HG03066 (cell line): ENCODE data around the gene GCNA.
A peak's percentile ranks its signal among the peaks of the same experiment; 100 is the strongest.

Source experiments
- ATAC-seq: cut with Tn5 transposase; IDR thresholded peaks from one replicate; pipeline ENCODE4 v1.9.1; 2021; ENCODE audit warnings: low read depth; ENCODE audit not compliant: unreplicated experiment

The GCNA gene

DNA sequence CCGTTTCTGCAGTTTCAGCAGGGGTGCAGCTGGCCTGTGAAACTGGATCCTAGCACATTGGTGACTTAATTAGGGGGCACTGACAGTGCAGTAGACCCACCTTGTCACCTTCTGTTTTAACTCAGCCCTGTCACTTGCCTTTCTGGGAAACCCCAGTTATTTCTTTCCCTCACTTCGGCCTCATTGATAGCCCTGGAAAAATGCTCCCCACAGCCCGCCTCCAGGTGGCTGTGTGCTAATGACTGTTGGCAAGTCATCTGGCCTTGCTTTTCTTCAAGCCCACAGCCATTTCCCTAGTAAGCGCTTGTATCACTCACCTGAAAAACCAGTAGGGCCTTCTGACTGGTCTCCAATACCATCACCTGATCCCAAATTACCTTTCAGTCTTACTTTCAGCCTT, 36.8 kb downstream of the GCNA start:
- no peak for ATAC-seq

DNA sequence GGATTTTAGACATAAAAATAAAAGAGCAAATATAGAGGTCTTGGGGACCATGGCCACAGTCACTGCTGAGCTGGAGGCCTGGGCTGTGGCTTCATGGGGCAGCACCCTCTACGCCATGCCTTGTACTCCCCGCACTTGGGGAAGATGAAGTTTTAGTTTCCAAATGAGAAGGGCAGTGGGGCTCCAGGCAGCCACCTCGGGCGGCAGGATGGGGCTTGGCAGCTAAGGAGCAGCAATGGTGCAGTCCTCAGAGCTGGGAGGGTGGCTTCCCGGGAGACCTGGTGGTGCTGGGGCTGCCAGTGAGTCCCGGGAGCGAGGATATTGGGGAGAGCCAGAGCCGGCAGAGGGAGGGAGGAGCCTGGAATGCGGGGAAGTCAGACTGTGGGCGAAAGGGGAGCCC, 37.7 kb downstream of the GCNA start:
- ATAC-seq: no peak

DNA sequence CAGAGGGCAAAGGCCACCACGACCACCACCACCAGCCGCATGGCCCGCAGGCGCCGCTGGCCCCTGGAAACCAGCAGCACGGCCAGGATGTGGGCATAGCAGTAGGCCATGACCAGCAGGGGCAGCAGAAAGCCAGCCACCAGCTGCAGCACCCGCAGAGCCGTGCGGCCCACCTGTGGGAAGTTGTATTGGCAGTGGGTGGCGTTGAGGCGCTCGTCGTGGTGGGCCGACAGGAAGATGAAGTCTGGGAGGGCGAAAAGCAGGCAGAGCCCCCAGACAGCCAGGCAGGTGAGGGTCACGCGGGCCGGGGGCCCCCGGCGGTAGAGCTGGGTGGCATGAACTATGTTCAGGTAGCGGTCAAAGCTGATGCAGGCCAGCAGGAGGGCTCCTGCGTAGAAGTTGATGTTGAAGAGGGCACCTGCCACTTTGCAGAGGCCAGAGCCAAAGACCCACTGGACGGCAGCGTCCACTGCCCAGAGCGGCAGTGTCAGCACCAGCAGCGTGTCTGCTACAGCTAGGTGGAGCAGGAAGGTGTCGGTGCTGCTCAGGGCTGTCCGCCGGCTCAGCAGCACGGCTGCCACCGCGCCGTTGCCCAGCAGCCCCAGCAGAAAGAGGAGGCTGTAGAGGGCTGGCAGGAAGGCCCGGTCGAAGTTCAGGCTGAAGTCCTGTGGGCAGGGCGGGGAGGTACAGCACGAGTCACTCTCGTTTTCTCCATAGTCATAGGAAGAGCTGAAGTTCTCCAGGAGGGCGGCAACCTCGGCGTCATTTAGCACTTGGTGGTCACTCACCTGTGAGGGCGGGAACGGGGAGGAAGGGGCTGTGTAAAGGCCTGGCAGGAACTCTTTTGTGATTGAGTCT, 38.7 kb downstream of the GCNA start:
- ATAC-seq: no peak

DNA sequence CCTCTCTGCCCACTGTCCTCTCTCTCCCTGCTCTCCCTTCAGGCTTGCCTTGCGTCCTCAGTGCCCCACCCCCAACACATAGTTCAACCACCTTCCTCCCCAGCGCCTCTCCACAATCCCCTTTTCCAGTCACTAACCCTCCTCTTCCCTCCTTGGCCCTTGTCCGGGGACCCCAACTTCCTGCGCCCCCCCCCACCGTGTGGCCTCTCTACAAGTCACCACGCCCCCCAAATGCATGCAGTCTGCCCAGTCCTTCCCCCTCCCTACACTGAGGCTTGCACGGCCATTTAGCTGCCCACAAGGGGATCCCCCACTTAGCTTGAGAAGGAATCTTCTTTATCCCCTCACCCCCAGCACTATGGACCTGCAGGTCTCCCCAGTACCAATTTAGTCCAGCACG, 39.5 kb downstream of the GCNA start:
- ATAC-seq: no peak

DNA sequence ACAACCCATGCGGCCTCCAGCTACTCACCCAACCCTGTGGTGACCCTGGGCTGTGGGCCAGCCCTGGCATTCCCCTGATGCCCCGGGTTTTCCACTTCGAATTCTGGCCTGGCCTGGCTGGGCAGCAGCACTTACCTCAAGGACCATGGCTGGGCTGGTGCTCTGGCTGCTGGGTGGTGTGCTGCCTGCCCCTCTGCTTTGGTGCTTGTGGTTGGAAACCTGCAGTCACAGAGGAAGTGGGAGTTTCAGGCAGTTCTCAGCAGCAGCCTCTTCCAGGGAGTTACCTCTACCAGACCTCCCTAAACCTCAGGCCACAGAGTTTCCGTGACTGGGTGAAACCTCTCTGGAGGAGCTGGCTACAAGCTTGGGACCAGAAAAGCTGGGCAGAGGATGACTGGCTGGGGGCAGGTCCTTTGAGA, 40.1 kb downstream of the GCNA start, which contains the start of gene CXCR3:
Gene CXCR3, minus strand, starts transcription at position 209 of the 419 bp plus-strand sequence. Its CDS starts 62 bp downstream, at position 147.
- ATAC-seq: peak; percentile 55

DNA sequence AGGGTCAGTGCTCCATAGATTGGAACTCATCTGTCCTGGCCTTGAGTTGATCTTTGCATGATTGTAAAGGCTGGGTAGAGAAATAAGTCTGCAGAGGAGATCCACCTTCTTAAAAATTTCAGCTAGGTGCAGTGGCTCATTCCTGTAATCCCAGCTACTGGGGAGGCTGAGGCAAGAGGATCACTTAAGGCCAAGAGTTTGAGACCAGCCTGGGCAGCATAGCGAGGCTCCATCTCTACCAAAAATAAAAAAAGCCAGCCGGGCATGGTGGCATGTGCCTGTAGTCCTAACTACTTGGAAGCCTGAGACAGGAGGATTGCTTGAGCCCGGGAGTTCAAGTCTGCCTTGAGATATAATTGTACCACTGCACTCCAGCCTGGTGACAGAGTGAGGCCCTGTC, 40.5 kb downstream of the GCNA start:
- ATAC-seq: no peak

DNA sequence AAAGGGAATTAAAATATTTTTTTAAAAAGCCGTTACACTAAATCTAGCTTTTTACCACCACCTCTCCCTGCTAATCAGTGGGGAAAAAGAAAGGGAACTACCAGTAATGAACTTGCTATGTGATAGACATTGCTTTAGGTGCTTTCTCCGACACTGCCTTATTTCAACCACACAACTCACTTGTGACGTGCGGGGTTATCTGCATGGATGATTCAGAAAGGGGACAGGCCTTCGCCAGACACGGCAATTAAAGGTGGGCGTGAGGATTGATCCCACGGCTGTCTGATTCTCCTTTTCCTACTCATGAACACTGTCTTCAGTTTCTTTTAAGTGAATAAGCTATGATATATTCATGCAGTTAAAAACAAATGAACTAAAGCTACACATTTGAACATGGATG, 41.0 kb downstream of the GCNA start:
- ATAC-seq: no peak

DNA sequence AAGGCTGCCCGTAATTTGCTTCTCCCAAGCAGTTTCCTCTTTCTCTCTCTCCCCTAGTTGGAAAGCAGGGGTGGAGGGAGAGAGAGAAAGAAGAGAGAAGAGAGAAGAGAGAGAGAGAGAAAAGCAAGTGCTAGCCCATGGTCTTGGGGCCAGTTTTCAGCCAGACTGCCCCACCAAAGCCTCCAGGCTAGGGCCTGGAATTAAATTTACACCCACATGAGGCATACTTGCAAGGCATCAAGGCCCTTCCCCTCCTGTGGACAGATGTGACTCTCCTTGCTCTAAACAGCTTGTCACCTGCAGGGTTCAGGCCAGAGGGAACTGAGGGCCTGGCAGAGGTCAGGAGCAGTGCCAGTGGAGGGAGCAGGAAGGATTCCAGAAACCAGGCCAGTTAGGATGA, 41.7 kb downstream of the GCNA start:
- no peak for ATAC-seq

DNA sequence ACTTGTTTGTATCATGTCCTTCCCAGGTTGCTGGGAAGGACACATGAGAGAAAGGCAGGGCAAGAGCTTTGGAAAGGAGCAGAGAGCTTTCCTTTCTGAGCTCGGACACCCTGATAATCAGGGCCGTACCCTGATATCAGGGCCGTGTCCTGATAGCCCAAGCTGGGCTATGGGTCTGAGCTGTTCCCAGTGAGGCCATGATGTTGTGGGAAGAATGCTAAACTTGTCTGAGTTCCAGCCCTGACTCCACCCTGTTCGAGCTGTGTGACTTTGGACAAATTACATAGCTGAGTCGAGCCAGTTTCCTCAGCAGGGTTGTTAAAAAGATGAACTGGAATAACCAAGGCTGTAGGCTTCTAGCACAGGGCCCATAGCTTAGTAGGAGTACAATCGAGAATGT, 43.4 kb downstream of the GCNA start:
- ATAC-seq: no peak

DNA sequence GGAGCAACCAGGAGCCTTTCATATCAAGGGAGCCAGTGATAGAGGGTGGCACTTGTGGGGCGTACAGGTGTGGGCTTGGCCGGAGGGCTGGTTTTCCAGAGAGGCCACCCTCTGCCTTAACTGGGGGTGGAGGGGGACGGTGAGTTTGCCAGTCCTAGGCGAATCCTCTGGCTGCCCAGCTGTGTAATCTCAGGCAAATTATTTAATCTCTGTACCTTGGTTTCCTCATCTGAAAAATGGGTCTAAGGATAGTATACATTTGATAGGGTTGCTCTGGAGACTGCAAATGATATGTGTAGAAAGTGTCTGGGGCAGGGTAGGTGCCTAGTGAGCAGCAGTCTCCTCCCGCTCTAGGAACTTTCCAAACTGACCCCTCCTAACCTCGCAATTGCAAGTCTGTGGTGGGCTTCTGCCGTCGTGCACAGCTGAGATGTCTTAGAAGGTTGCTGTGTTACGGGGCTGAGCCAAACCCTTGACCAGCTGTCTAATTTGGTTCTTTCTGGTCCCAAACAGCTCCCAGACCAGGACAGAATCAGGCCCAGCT, 43.9 kb downstream of the GCNA start:
- no peak for ATAC-seq

DNA sequence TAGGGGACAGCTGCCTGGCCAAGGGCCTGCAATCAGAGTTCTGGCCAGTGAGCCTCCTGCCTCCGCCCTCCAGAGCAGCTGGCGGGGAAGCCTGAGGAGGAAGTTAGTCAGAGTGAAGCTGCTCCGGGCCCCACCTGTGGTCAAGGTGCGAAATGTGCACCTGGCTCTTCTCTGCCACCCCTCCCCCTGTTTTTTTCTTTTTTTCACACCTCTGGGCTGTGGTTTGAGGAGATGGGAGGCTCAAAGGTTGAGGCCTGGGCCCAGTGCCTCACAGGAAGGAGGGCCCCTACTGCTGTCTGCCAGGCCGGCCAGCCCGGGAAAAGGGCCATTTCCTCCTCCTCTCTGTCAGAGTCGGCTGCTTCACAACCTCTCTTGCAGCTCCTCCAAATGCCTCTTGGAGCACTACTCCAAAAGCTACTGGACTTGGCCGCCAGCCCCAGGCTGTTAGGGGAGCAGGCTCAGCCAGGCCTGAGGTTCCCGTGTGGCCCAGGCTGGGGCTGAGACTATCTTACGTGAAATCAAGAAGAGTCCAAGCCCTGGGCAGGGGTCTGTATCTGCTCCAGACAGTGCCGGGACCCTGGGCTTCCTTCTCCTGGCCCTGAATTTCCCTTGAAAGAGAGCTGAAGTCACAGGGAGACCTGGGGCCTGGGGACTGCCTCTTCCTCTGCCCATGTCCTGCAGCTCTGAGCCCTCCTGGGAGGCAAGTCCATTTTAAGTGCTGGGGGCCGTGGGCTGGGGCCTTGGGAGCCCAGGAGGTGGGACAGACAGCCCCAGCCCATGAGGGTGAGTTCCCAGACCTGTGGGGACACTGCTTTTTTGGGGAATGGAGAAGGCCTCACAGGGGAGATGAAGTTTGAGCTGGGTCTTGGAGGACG, 44.6 kb downstream of the GCNA start:
- peak; percentile 53 for ATAC-seq

DNA sequence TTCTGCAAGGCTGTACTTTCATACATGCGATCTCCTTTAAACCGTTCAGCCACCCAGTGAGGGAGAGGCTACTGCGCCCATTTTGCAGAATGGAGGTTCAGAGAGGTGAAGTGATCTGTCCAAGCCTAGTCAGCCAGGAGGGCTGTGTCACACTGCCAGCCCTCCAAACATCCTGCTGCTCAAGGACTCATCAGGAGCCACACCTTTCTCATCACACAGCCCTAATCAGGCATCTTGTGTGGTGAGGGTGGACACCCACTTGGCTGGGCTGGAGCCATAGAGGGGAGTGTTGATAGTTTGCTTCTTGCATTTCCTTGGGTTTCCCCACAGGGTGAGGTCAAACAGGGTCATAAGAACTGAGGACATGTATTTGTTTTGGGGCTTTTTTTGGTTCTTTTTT, 45.5 kb downstream of the GCNA start:
- no peak for ATAC-seq

DNA sequence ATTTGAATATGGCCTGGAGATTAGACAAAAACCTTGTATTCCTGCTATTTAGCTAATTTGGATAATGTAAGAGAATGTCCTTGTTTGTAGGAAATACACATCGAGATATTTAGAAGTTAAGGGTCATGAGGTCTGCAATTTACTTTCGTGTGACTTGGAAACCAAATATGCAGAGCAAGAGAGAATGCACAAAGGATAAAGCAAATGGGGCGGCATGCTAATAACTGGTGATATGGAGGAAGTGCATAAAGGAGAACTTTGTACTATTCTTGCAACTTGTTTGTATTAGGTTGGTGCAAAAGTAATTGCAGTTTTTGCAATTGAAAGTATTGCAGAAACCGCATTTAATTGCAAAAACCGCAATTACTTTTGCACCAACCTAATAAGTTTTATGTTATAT, 47.2 kb downstream of the GCNA start:
- no peak for ATAC-seq

DNA sequence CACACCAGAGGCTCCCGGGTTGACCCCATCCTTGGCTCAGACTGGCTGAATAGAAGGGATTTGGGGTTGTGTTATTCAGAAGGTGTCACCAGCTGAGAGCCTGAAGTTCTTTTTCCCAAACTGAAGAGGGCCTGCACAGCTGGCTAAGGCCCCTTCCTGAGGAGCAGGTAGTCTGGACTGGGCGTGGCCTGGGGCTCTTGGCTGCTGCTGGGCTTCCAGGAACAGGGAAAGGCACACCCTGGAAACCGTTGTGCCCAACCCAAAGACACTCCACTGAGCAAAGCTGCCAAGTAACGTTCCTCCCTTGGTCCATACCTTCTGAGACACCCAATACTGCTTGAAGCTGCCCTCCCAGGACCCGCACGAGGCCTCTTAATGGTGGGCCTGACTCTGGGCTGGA, 48.3 kb downstream of the GCNA start:
- ATAC-seq: no peak

DNA sequence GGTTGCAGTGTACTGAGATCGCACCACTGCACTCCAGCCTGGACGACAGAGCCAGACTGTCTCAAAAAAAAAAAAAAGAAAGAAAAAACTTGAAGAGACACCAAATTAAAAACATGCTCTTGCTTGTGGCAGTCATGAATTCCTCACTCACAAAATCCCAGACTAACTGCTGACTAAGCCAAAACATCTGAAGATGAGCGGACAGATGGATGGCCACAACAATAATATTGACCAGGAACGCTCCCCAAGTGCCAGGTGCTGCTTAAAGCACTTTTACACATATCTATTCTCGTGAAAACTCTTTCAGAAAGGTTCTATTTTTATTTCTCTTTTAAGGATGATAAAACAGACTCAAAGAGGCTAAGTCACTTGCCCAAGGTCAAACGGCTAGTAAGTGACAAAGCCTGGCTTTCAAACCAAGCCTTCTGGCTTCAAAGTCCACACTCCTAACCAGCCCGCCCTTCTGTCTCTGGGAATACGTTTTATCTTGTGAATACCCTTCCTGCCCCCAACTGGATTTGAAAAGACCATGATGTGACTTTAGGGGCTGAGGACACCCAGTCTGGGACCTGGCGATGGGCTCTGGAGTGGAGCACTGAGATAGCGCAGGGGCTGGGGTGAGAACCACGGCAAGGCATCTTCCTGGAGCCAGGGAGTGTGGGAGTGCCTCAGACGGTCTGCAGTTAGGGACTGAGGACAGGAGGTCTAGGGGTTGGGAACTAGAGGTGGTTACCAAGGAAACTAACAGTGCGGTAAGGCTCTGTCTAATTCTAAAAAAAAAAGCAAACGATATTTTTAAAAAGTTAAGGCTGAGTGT, 49.6 kb downstream of the GCNA start:
- no peak for ATAC-seq

DNA sequence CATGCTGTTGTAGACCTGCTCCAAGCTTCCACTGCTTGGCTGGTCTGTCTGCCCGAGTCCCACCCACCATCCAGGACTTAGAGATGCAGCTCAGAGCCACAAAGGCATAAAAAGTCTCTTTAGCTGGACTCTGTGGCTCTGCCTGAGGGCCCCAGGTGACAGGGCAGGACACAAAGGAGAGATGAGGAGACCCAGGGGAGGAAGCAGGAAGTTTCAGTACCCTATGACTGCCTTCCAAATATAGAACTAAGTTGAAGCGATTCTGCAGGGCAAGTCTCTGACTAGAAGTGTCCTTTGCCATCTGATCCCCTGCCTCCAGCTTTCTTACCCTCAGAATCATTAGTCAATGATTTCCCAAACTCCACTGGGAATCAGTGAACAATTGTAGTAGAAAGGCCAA, 51.2 kb downstream of the GCNA start:
- ATAC-seq: peak; percentile 61

DNA sequence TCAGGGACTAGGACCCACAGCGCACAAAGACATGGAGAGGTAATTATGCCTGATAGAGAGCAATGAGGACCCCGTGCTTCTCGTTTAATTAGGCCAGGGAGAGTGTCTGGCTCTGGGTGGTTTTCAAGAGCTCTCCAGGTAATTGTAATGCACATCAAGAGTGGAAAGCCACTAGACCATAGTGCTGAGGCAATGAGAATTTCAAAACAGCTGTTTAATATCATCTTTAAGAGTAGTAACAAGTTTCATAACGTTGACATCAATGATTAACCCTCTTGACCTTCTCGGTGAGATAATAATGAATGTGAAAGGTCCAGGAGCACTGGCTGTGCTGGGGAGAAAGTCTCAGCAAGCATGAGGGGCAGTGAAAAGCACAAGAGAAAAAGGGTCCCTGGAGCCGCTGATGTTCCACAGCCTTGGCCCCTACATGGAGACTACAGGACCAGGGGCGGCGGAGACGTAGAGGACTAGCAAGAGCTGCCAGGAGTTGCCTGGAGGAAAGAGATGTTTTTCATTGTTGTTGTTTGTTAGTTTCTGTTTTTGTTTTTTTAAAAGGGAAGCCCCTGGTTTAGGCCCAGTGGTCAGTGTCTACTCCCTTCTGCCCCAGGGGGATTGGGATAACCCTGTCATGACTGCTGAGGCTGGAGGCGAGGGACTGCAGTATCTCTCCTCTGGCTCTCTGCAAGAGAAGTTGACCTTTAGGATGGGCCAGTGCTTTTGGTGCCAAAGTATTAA, 54.9 kb downstream of the GCNA start:
- no peak for ATAC-seq

DNA sequence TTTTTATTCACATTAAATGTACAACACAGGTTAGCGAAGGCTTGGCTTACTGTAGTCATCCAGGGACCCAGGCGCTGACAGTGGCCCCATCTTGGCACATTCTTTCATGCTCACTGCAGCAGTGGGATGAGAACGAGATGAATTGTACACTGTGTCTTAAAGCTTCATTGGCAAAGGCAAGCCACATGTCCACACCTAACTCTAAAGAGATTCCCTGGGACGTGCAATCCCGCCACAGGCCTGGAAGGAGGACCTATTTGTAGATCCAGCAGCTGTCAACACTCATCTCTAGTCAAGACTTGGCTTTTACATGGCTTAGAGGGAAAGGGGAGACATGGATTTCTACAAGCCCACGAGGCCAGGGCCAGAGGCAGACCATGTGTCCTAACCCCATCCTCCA, 56.1 kb downstream of the GCNA start:
- ATAC-seq: no peak

DNA sequence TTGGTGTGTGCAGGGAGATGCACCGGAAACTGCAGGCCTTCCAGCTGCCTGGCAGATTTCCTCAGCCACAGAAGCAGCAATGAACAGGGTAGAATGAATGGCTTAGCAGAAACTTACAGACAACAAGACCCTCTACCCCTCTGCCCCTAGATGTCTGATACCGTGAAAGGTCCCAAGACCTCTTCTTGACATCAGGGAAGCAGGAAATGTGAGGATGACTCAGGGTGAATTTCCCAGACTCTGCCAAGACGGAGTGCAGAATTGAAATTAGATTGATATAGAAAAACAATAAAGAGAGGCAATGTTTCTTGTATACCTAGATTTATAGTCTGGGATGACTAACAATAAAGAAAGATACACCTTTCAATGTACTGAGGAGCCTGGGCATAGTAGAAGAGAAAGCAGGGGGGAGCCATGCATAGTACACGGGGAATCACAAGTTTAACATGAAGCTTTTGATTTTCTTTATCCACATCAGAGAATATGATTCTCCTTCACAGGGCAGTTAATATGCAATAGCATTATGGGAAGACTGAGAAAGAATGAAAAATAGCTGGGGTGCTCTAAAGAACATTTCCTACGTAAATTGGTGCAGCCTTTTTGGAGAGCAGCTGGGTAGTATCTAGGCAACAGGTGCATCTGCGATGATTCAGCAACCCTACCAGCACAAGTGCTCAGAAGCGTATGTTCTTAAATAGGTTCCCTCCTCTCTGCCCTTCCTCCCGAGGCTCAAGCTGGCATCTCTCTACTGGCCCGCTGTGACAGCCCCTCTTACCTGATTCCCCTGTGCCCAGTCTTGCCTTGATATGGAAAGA, 58.4 kb downstream of the GCNA start:
- no peak for ATAC-seq
